Calu3 (cell line): Measurements from ENCODE around the gene FTO. TPM values are rescaled to one million over a fixed set of nuclear protein-coding genes. Genes with fewer than 3 reads are reported as not detected.
A peak's percentile ranks its signal among the peaks of the same experiment; 100 is the strongest.

Experiments
- BruUV-seq: library from RNA; stranded (reverse); fragments of 400-500 nt; replicated peaks from 2 replicates; lab custom pipeline; 2021; lab: Mats Ljungman, UMichigan
- CTCF ChIA-PET: fragments of 300-600 bp; sonication (Branson Sonifier 250); formaldehyde crosslinking; loops from one replicate; lab custom pipeline; 2022; ENCODE audit warnings: antibody characterized with exemption; lab: Charles Lee
- DNase-seq: peaks from one replicate; pipeline ENCODE4 v3.0.0; 2022
- H3K27ac Mint-ChIP-seq: one replicate; pipeline ENCODE4 v1.8.0; 2022; ENCODE audit warnings: mixed read lengths; ENCODE audit not compliant: unreplicated experiment
- H3K27me3 Mint-ChIP-seq: one replicate; pipeline ENCODE4 v1.8.0; 2022; ENCODE audit warnings: mixed read lengths; ENCODE audit not compliant: unreplicated experiment
- H3K36me3 Mint-ChIP-seq: one replicate; pipeline ENCODE4 v1.8.0; 2022; ENCODE audit warnings: mild to moderate bottlenecking, moderate library complexity, mixed read lengths; ENCODE audit not compliant: insufficient read depth, unreplicated experiment
- H3K4me1 Mint-ChIP-seq: one replicate; pipeline ENCODE4 v1.8.0; 2022; ENCODE audit warnings: mild to moderate bottlenecking, low read depth, mixed read lengths; ENCODE audit not compliant: unreplicated experiment
- H3K4me3 Mint-ChIP-seq: one replicate; pipeline ENCODE4 v1.8.0; 2022; ENCODE audit warnings: mild to moderate bottlenecking, low read depth, moderate library complexity, mixed read lengths; ENCODE audit not compliant: unreplicated experiment
- H3K9me3 Mint-ChIP-seq: one replicate; pipeline ENCODE4 v1.8.0; 2022; ENCODE audit warnings: low read depth, mixed read lengths; ENCODE audit not compliant: unreplicated experiment
- intact Hi-C: fragments of 100-400 bp; cut with micrococcal nuclease; formaldehyde crosslinking; loops from one replicate; pipeline ENCODE4 v1.10.0; 2022; ENCODE audit not compliant: unreplicated experiment
- total RNA-seq: library from RNA; stranded (reverse); gene quantifications from 2 replicates; pipeline ENCODE4 v1.2.3, GENCODE V29; 2022
- TF ChIP-seq, protein P1 (sequence below): fragments of 200-600 bp; IDR thresholded peaks from one replicate; pipeline ENCODE4 v1.8.0; 2022; ENCODE audit warnings: antibody characterized with exemption; ENCODE audit not compliant: unreplicated experiment

FTO gene
- total RNA-seq, 1 experiment from 2014 or later, result 68.9 TPM

DNA sequence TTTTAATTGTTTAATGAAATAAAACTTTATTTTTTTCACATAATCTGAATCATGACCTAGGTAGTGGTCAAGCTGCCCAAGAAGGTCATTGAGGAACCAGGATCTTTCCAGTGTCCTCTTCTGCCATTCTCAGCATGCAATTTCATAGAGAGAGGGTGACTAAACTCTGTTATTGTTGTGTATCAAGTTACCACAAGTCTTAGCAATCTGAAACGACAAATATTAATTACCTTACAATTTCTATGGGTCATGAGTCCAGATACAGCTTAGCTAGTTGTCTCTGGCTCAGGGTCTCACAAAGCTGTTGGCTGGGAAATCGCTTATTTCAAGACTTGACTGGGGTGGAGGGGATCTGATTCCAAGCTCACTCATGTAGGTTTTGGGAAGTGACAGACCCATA is 37.6 kb downstream of the FTO start:
- intact Hi-C loops, result no loop called here
- TF ChIP-seq, protein P1, sequence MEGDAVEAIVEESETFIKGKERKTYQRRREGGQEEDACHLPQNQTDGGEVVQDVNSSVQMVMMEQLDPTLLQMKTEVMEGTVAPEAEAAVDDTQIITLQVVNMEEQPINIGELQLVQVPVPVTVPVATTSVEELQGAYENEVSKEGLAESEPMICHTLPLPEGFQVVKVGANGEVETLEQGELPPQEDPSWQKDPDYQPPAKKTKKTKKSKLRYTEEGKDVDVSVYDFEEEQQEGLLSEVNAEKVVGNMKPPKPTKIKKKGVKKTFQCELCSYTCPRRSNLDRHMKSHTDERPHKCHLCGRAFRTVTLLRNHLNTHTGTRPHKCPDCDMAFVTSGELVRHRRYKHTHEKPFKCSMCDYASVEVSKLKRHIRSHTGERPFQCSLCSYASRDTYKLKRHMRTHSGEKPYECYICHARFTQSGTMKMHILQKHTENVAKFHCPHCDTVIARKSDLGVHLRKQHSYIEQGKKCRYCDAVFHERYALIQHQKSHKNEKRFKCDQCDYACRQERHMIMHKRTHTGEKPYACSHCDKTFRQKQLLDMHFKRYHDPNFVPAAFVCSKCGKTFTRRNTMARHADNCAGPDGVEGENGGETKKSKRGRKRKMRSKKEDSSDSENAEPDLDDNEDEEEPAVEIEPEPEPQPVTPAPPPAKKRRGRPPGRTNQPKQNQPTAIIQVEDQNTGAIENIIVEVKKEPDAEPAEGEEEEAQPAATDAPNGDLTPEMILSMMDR, result no peak
- Mint-ChIP-seq H3K27ac (no peak overlapping the region), H3K27me3 (no peaks in the 10 kb centered on the region), H3K36me3 (peaks cover 13% of the 10 kb centered on the region), H3K9me3 (no peaks in the 10 kb centered on the region), H3K4me1 (peaks cover 52% of the 10 kb centered on the region), H3K4me3 (no peak overlapping the region)
- no peak for DNase-seq
- BruUV-seq, result no TSS peak
- CTCF ChIA-PET, result no interaction called here

DNA sequence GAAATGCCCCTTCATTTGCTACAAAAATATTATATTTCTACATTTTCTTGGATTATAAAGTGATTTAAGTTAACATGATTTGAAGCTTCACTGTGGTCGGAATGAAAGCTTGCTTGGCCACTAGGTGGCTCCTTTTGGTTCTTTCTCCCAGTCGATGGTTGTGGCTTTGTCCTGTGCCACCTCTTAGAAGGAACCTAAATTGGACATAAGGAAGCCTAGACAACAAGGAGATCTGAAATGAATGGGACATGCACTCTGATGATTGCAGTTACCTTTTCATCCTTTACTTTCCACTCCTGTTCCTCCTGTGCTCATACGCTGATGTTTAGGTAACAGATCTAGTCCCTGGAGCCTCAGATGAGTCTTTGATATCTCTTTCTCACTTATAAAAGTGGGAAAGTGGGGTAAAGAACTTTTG is 39.2 kb downstream of the FTO start:
- Mint-ChIP-seq H3K27ac (no peak overlapping the region), H3K4me1 (peaks cover 65% of the 10 kb centered on the region), H3K4me3 (no peak overlapping the region), H3K27me3 (no peaks in the 10 kb centered on the region), H3K9me3 (peaks cover 5% of the 10 kb centered on the region), H3K36me3 (peaks cover 13% of the 10 kb centered on the region)
- TF ChIP-seq, protein P1, result peak; percentile 66
- no TSS peak for BruUV-seq
- DNase-seq, result peak; percentile 54
- intact Hi-C loops, result loop anchor here (2.0 kb wide), 1 partner anchor 14 kb away; no protein-coding TSS in a partner anchor
- CTCF ChIA-PET, result interaction anchor here (0.7 to 4.0 kb wide), 7 partner anchors 13 to 135 kb away, joined by 3 to 70 read pairs (median 4); partner anchors contain the start of genes FTO and RPGRIP1L

DNA sequence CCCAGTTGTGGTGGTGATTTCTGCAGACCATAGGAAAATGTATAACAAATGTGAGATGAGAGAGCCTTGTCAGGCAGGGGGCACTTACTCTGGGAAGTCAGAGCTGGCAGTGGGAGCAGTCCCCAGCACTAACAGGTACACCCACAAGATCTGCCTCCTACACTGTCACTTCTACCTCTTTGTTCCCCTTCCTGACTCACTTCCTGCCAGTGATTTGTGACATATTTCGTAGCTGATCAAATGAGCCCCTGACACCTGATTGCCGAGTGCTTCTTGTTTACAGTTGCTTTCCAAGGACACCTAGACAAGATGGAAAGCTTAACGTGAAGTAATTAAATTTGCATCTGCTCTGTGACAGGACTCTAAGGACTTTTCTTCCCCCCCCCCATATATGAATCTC is 40.5 kb downstream of the FTO start:
- Mint-ChIP-seq H3K36me3 (peaks cover 13% of the 10 kb centered on the region), H3K9me3 (peaks cover 6% of the 10 kb centered on the region), H3K27me3 (no peaks in the 10 kb centered on the region), H3K4me1 (peaks cover 65% of the 10 kb centered on the region), H3K27ac (peak overlapping the region; percentile 90), H3K4me3 (peak overlapping the region; percentile 52)
- no TSS peak for BruUV-seq
- TF ChIP-seq, protein P1, result no peak
- CTCF ChIA-PET, result interaction anchor here (0.5 to 4.0 kb wide), 10 partner anchors 9 to 1756 kb away, joined by 3 to 70 read pairs (median 4); no protein-coding TSS in a partner anchor
- intact Hi-C loops, result no loop called here
- DNase-seq, result peak; percentile 47

DNA sequence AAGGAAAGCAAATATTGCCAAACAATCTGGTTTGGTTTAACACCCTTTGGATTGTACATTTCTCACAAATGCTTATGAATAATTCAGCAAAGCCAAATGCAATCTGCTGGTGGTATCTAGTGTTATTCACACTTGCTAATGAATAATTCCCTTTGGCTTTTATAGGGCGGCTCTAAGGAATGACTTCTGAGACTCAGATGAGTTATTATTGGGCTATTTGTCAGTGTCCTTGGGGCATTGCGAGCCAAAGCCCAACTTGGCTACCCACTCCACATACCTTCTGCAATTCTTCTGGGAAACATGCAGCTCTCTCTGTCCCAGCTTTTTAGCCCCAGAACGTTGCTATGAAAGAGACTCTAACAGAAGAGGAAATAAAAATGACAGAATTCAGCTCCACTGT is 41.1 kb downstream of the FTO start:
- Mint-ChIP-seq H3K27me3 (no peaks in the 10 kb centered on the region), H3K4me3 (peak overlapping the region; percentile 52), H3K4me1 (peaks cover 65% of the 10 kb centered on the region), H3K9me3 (peaks cover 6% of the 10 kb centered on the region), H3K36me3 (peaks cover 13% of the 10 kb centered on the region), H3K27ac (peak overlapping the region; percentile 90)
- no peak for DNase-seq
- BruUV-seq, result no TSS peak
- CTCF ChIA-PET, result interaction anchor here (0.5 to 4.0 kb wide), 9 partner anchors 9 to 1755 kb away, joined by 3 to 70 read pairs (median 4); no protein-coding TSS in a partner anchor
- intact Hi-C loops, result no loop called here
- TF ChIP-seq, protein P1, result no peak
